Middle frontal gyrus (tissue), 1 donor: ENCODE results near the gene RARA.
"Not testable (repeated sequence)": the region's sequence is repeated elsewhere in the genome, so short reads cannot be mapped to it uniquely, and the experiment has no call there.

Experiments used
- DNase-seq: peaks from one replicate; pipeline ENCODE4 v3.0.0-alpha.2; 2015; ENCODE audit warnings: low spot score; ENCODE audit errors: extremely low spot score

The RARA gene

GRCh38 chr17:40356990-40357881 lies 48.3 kb downstream of the RARA start:
- DNase-seq: no peak

GRCh38 chr17:40358323-40359038 lies 49.5 kb downstream of the RARA start:
- peak; percentile 79 for DNase-seq

GRCh38 chr17:40360091-40360490 lies 51.1 kb downstream of the RARA start:
- DNase-seq: no peak

GRCh38 chr17:40361063-40361924 lies 52.3 kb downstream of the RARA start:
- DNase-seq: no peak

GRCh38 chr17:40361925-40362695 lies 53.1 kb downstream of the RARA start:
- DNase-seq: no peak

GRCh38 chr17:40362696-40363110 lies 53.7 kb downstream of the RARA start:
- DNase-seq: no peak

GRCh38 chr17:40363111-40363827 lies 54.3 kb downstream of the RARA start:
- DNase-seq: no peak

- no peak for DNase-seq
These were observed 55.3 kb downstream of the RARA start, which contains the start of gene GJD3 for GRCh38 chr17:40364121-40364861. Gene GJD3, minus strand, starts transcription at chr17:40364737. Its CDS starts 922 bp downstream, at chr17:40363815.

GRCh38 chr17:40364906-40365305 lies 55.9 kb downstream of the RARA start:
- no peak for DNase-seq

- no peak for DNase-seq
These were observed 57.3 kb downstream of the RARA start for GRCh38 chr17:40366076-40366860.

GRCh38 chr17:40366861-40367518 lies 58.0 kb downstream of the RARA start:
- no peak for DNase-seq

GRCh38 chr17:40367728-40368127 lies 58.7 kb downstream of the RARA start:
- DNase-seq: not testable (repeated sequence)

- DNase-seq: no peak
These were observed 60.9 kb downstream of the RARA start for GRCh38 chr17:40369923-40370322.

- no peak for DNase-seq
These were observed 62.4 kb downstream of the RARA start for GRCh38 chr17:40371261-40371929.

- DNase-seq: no peak
These were observed 63.1 kb downstream of the RARA start for GRCh38 chr17:40372031-40372430.

- not testable (repeated sequence) for DNase-seq
These were observed 63.7 kb downstream of the RARA start for GRCh38 chr17:40372644-40373043.

GRCh38 chr17:40373324-40373723 lies 64.3 kb downstream of the RARA start:
- DNase-seq: no peak
